Panc1 (cell line): Measurements from ENCODE around the gene ZNF335. TPM values are rescaled to one million over a fixed set of nuclear protein-coding genes. Genes with fewer than 3 reads are reported as not detected.

Source experiments
- ATAC-seq: fragments of 200-7000 bp; cut with Tn5 transposase; 2 replicates; pipeline ENCODE4 v1.9.1; 2020; ENCODE audit warnings: mild to moderate bottlenecking, moderate library complexity
- BruUV-seq: library from RNA; stranded (reverse); fragments of 400-500 nt; replicated peaks from 2 replicates; lab custom pipeline; 2021; lab: Mats Ljungman, UMichigan
- CTCF ChIA-PET: fragments of 300-600 bp; sonication (Branson Sonifier 250); formaldehyde crosslinking; loops from one replicate; lab custom pipeline; 2022; ENCODE audit warnings: antibody characterized with exemption; lab: Charles Lee
- POLR2A ChIA-PET: fragments of 300-600 bp; sonication (Branson Sonifier 250); formaldehyde crosslinking; loops from one replicate; lab custom pipeline; 2022; ENCODE audit warnings: antibody characterized with exemption; lab: Charles Lee
- DNase-seq: peaks from one replicate; pipeline ENCODE4 v3.0.0-alpha.2; 2010; ENCODE audit warnings: low read depth, low spot score
- H3K27ac ChIP-seq: 2 replicates; pipeline ENCODE4 v1.5.1; 2011; ENCODE audit warnings: mild to moderate bottlenecking, low read length, inconsistent platforms
- H3K27me3 ChIP-seq: fragments of 200-500 bp; sonication (Bioruptor generic); 2 replicates; pipeline ENCODE4 v1.6.0; 2014; ENCODE audit warnings: low read length, inconsistent platforms; ENCODE audit not compliant: control insufficient read depth, insufficient read depth
- H3K36me3 ChIP-seq: fragments of 200-500 bp; sonication (Bioruptor generic); 2 replicates; pipeline ENCODE4 v1.5.1; 2014; ENCODE audit warnings: inconsistent platforms, mild to moderate bottlenecking, low read length, moderate library complexity; ENCODE audit not compliant: control insufficient read depth, insufficient read depth
- H3K4me1 ChIP-seq: 2 replicates; pipeline ENCODE4 v1.5.1; 2011; ENCODE audit warnings: inconsistent platforms, mild to moderate bottlenecking, low read length, moderate library complexity; ENCODE audit not compliant: control insufficient read depth, insufficient read depth
- H3K4me3 ChIP-seq, 2 experiments: 2 replicates each; pipeline ENCODE4 v1.5.1; 2011 to 2012; ENCODE audit warnings: low read depth in 2 of 2, low read length in 2 of 2, mild to moderate bottlenecking in 2 of 2, inconsistent platforms in 1 of 2, moderate library complexity in 1 of 2
- H3K9me3 ChIP-seq: fragments of 200-500 bp; sonication (Bioruptor generic); 2 replicates; pipeline ENCODE4 v1.5.1; 2014; ENCODE audit warnings: low read depth, mild to moderate bottlenecking, inconsistent platforms, low read length, moderate library complexity; ENCODE audit not compliant: control insufficient read depth, insufficient read depth
- POLR2AphosphoS5 ChIP-seq: IDR thresholded peaks from 2 replicates; pipeline ENCODE4 v1.6.1; 2012; ENCODE audit warnings: mild to moderate bottlenecking, low read depth, low read length, moderate library complexity
- REST ChIP-seq, 2 experiments: IDR thresholded peaks; 2 replicates each; pipeline ENCODE4 v1.6.1; 2011 to 2012; ENCODE audit warnings: low read depth in 2 of 2, control low read depth in 1 of 2, low read length in 1 of 2, mild to moderate bottlenecking in 1 of 2, moderate library complexity in 1 of 2; ENCODE audit not compliant: insufficient read depth in 1 of 2
- SIN3A ChIP-seq: IDR thresholded peaks from 2 replicates; pipeline ENCODE4 v1.6.1; 2012; ENCODE audit warnings: low read depth, mild to moderate bottlenecking, low read length, moderate library complexity, borderline replicate concordance; ENCODE audit not compliant: insufficient read depth
- TCF7L2 ChIP-seq: IDR thresholded peaks from 2 replicates; pipeline ENCODE4 v1.6.1; 2011; ENCODE audit warnings: mild to moderate bottlenecking, low read depth, low read length, inconsistent platforms
- in situ Hi-C: cut with HindIII; loops from 2 replicates; pipeline ENCODE4 v1.10.0; 2016; ENCODE audit warnings: low sequenced_read_pairs, low pct_unique_long_range_greater_than_20kb
- intact Hi-C: fragments of 100-400 bp; cut with micrococcal nuclease; formaldehyde crosslinking; loops from one replicate; pipeline ENCODE4 v1.10.0; 2022; ENCODE audit not compliant: unreplicated experiment
- total RNA-seq: library from RNA; stranded (reverse); gene quantifications from one replicate; pipeline ENCODE4 v1.2.1, GENCODE V29; 2021; ENCODE audit not compliant: unreplicated experiment
- TF ChIP-seq, protein P1 (sequence below): fragments of 450-650 bp; IDR thresholded peaks from 2 replicates; pipeline ENCODE4 v1.5.1; 2017; ENCODE audit warnings: mild to moderate bottlenecking

ZNF335 gene
- total RNA-seq, 1 experiment from 2014 or later: 31.1 TPM

DNA sequence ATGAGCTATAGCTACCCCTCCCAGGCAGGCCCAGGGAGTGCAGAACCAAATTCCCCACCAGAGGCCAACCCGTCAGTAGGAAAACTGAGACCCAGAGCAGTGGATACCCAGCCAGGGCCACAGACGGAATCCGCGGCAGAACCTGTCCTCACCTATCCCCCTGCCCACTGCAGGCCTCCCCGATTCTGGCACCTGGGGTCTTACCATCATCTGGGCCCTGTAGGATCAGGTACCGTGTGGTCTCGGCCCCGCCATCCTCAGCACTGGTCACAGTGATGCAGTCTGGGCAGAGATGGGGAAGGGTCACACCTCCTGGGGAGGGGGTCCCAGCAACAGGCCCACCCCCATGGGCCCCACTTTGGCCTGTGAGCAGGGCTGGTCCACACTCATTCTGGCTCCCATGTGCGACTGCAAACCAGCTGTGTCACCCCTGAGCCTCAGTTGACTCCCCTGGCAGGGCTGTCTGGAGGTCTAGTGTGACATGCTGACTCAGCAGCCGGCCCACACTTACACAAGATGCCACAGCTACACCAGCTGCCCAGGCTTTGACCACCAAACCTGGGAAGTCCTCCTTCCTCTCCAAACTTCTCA, 3.8 kb downstream of the ZNF335 start:
- in situ Hi-C loops: no loop called here
- no peak for ATAC-seq
- CTCF ChIA-PET: no interaction called here
- Histone ChIP-seq H3K9me3 (no peaks in the 10 kb centered on the region), H3K4me3 (no peak overlapping the region), H3K27me3 (no peaks in the 10 kb centered on the region), H3K36me3 (peaks cover 11% of the 10 kb centered on the region), H3K27ac (no peak overlapping the region), H3K4me1 (peaks cover 7% of the 10 kb centered on the region)
- intact Hi-C loops: no loop called here
- no peak for DNase-seq
- POLR2A ChIA-PET: no interaction called here
- no TSS peak for BruUV-seq
- TF ChIP-seq, protein P1, sequence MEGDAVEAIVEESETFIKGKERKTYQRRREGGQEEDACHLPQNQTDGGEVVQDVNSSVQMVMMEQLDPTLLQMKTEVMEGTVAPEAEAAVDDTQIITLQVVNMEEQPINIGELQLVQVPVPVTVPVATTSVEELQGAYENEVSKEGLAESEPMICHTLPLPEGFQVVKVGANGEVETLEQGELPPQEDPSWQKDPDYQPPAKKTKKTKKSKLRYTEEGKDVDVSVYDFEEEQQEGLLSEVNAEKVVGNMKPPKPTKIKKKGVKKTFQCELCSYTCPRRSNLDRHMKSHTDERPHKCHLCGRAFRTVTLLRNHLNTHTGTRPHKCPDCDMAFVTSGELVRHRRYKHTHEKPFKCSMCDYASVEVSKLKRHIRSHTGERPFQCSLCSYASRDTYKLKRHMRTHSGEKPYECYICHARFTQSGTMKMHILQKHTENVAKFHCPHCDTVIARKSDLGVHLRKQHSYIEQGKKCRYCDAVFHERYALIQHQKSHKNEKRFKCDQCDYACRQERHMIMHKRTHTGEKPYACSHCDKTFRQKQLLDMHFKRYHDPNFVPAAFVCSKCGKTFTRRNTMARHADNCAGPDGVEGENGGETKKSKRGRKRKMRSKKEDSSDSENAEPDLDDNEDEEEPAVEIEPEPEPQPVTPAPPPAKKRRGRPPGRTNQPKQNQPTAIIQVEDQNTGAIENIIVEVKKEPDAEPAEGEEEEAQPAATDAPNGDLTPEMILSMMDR: no peak

GRCh38 chr20:45967551-45968080, 4.4 kb downstream of the ZNF335 start:
- Histone ChIP-seq H3K9me3 (no peaks in the 10 kb centered on the region), H3K27ac (no peak overlapping the region), H3K4me3 (no peak overlapping the region), H3K4me1 (peaks cover 4% of the 10 kb centered on the region), H3K27me3 (no peaks in the 10 kb centered on the region), H3K36me3 (peaks cover 11% of the 10 kb centered on the region)
- ChIA-PET POLR2A (no interaction called here), CTCF (no interaction called here)
- in situ Hi-C loops (no loop called here), intact Hi-C loops (no loop called here)
- no TSS peak for BruUV-seq
- TF ChIP-seq, protein P1: no peak
- TF ChIP-seq SIN3A (no peak), TCF7L2 (no peak), REST (IDR thresholded peaks at IDR 0.05; ENCODE audit: insufficient read depth in 1 of 2, low read depth in 2 of 2, low read length in 1 of 2) (no peak), POLR2AphosphoS5 (no peak)
- DNase-seq (no peak), ATAC-seq (no peak)
